Karpas-422 (cell line): ENCODE data around the gene CLASP1. TPM values are rescaled to one million over a fixed set of nuclear protein-coding genes. Genes with fewer than 3 reads are reported as not detected.

ENCODE experiments used
- DNase-seq: peaks from one replicate; pipeline ENCODE4 v3.0.0-alpha.2; 2015
- H2AFZ ChIP-seq: fragments of 200-600 bp; sonication (generic); 2 replicates; pipeline ENCODE4 v1.6.1; 2014; ENCODE audit warnings: antibody characterized with exemption, low read length, mixed read lengths
- H3K27ac ChIP-seq: fragments of 200-600 bp; sonication (generic); 2 replicates; pipeline ENCODE4 v1.5.1; 2014; ENCODE audit warnings: mild to moderate bottlenecking, low read length, moderate library complexity
- H3K27me3 ChIP-seq: fragments of 200-600 bp; sonication (generic); 2 replicates; pipeline ENCODE4 v1.6.1; 2014; ENCODE audit warnings: low read length, mixed read lengths
- H3K36me3 ChIP-seq: fragments of 200-600 bp; sonication (generic); 2 replicates; pipeline ENCODE4 v1.6.1; 2014; ENCODE audit warnings: low read length, mixed read lengths; ENCODE audit not compliant: insufficient read depth
- H3K4me1 ChIP-seq: fragments of 200-600 bp; sonication (generic); 2 replicates; pipeline ENCODE4 v1.6.1; 2014; ENCODE audit warnings: mild to moderate bottlenecking, low read length, mixed read lengths
- H3K4me2 ChIP-seq: fragments of 200-600 bp; sonication (generic); 2 replicates; pipeline ENCODE4 v1.6.1; 2014; ENCODE audit warnings: low read length, low read depth, mild to moderate bottlenecking; ENCODE audit not compliant: poor library complexity, severe bottlenecking
- H3K4me3 ChIP-seq: fragments of 200-600 bp; sonication (generic); 2 replicates; pipeline ENCODE4 v1.5.1; 2014; ENCODE audit warnings: mild to moderate bottlenecking, antibody characterized with exemption, low read length, mixed read lengths
- H3K79me2 ChIP-seq: fragments of 200-600 bp; sonication (generic); 2 replicates; pipeline ENCODE4 v1.6.1; 2014; ENCODE audit warnings: mild to moderate bottlenecking, low read length, mixed read lengths
- H3K9ac ChIP-seq: fragments of 200-600 bp; sonication (generic); 2 replicates; pipeline ENCODE4 v1.6.0; 2014; ENCODE audit warnings: low read length
- H3K9me2 ChIP-seq: fragments of 200-600 bp; sonication (generic), shearing (Covaris generic); replicated peaks from 2 replicates; pipeline ENCODE4 v1.6.0; 2014; ENCODE audit warnings: mild to moderate bottlenecking, low read length, moderate library complexity; ENCODE audit not compliant: insufficient read depth
- H3K9me3 ChIP-seq: fragments of 300-700, 200-600 bp; sonication (generic); 2 replicates; pipeline ENCODE4 v1.6.1; 2014; ENCODE audit warnings: low read length, mixed read lengths
- H4K20me1 ChIP-seq: fragments of 200-600 bp; sonication (generic); 2 replicates; pipeline ENCODE4 v1.6.1; 2014; ENCODE audit warnings: mild to moderate bottlenecking, antibody characterized with exemption, low read length, low read depth; ENCODE audit not compliant: insufficient read depth
- total RNA-seq: library from RNA; depleted of rRNA; stranded (reverse); fragments of >200 nt; shearing (Covaris generic); gene quantifications from 2 replicates; pipeline ENCODE4 v1.2.3, GENCODE V29; 2014; ENCODE audit warnings: low replicate concordance

CLASP1 gene
- total RNA-seq, 1 experiment from 2014 or later = 102 TPM

DNA sequence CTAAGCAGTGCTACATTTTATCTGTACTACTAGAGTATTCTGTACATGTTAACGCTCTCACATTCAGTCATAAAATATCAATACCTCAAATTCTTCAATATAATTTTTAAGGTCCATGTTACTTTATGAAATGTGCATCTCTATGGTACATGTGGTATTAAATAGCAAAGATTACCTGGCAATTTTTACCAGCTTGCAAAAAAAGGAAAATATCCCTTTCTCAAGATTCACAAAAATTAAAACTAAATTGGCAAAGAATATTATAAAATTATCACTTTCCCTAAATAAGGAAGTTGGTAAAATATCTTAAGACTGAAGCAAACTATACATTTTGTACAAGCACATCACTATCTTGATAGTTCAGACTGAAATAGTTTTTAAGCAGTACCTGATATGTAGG is 233.5 kb downstream of the CLASP1 start:
- Histone ChIP-seq H3K79me2 (peaks cover 33% of the 10 kb centered on the region), H2AFZ (no peak overlapping the region), H4K20me1 (no peaks in the 10 kb centered on the region), H3K9me2 (no peaks in the 10 kb centered on the region), H3K27me3 (no peaks in the 10 kb centered on the region), H3K4me2 (no peak overlapping the region), H3K4me3 (no peak overlapping the region), H3K27ac (no peak overlapping the region), H3K9ac (no peak overlapping the region), H3K36me3 (peaks cover 26% of the 10 kb centered on the region; the same call in 1 of the 2 replicates), H3K4me1 (no peaks in the 10 kb centered on the region), H3K9me3 (no peaks in the 10 kb centered on the region)
- DNase-seq = no peak

DNA sequence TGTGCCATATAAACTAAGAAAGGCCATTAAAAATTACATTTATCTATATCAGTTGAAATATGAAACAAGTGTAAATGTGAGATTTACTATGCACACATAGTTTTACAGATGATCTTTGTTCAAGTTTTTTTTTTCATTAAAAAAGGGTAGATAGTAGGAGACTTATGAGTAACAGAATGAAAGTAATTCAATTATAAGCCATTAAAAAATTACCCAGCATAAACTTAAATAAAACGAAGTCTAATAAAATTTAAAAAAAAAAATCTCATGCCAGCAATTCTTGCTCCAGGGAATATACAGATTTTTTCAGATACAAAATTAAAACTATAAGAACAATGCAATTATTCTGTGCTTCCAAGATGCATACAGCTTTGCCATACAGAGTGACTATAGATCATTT is 236.9 kb downstream of the CLASP1 start:
- Histone ChIP-seq H3K9me2 (no peaks in the 10 kb centered on the region), H3K36me3 (peaks cover 36% of the 10 kb centered on the region; the same call in 1 of the 2 replicates), H3K4me1 (no peaks in the 10 kb centered on the region), H3K9me3 (no peaks in the 10 kb centered on the region), H3K4me2 (no peak overlapping the region), H2AFZ (no peak overlapping the region), H3K79me2 (peaks cover 28% of the 10 kb centered on the region), H4K20me1 (no peaks in the 10 kb centered on the region), H3K9ac (no peak overlapping the region), H3K27me3 (no peaks in the 10 kb centered on the region), H3K4me3 (no peak overlapping the region), H3K27ac (no peak overlapping the region)
- DNase-seq = no peak

DNA sequence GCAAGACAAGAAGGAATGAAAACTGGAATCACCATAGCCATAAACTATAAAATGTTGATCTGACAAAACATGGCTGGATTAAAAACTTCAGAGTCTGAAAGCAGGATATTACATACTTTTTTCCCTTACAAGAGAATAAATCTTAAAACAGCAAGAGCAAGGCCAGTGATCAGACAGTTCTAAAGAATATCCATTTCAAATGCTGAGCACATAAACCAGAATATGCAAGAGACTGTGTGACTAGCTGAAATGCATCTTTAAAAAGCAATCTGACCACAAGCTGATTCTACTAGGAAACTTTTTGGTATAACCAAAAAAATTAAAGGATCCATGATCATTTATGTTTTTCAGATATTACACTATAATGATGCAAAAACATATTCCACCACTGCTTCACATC is 239.3 kb downstream of the CLASP1 start:
- no peaks in the 10 kb centered on the region for H3K27me3 ChIP-seq
- H3K27ac ChIP-seq = no peak overlapping the region
- no peak overlapping the region for H2AFZ ChIP-seq
- H3K4me2 ChIP-seq = no peak overlapping the region
- H3K36me3 ChIP-seq = peaks cover 37% of the 10 kb centered on the region; the same call in 1 of the 2 replicates
- H4K20me1 ChIP-seq = no peaks in the 10 kb centered on the region
- no peak overlapping the region for H3K4me3 ChIP-seq
- DNase-seq = no peak
- H3K79me2 ChIP-seq = peaks cover 11% of the 10 kb centered on the region
- H3K9me3 ChIP-seq = no peaks in the 10 kb centered on the region
- no peak overlapping the region for H3K9ac ChIP-seq
- no peaks in the 10 kb centered on the region for H3K9me2 ChIP-seq
- H3K4me1 ChIP-seq = no peaks in the 10 kb centered on the region

DNA sequence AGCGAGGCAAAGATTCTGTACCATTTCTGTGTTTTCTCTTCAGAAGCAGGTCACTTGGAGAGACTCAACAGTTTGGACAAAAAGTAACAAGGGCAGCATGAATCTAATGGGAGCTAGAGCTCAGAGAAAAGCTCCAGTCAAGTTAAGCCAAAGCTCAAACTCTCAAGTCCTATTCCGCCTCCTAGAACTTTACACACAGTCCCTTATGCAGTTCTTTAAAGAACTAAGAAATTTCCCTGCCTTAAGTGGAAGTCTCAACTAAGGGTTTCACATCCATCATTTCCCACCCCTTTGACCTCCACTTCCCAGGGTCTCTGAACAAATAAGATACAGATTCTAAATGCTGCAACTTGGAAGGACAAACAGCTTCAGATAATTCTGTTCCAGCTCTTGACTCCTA is 239.9 kb downstream of the CLASP1 start:
- Histone ChIP-seq H3K79me2 (peaks cover 10% of the 10 kb centered on the region; the same call in 1 of the 2 replicates), H3K27me3 (no peaks in the 10 kb centered on the region), H3K4me1 (no peaks in the 10 kb centered on the region), H4K20me1 (no peaks in the 10 kb centered on the region), H3K9me2 (no peaks in the 10 kb centered on the region), H2AFZ (no peak overlapping the region), H3K27ac (no peak overlapping the region), H3K4me3 (no peak overlapping the region), H3K9me3 (no peaks in the 10 kb centered on the region), H3K36me3 (peaks cover 41% of the 10 kb centered on the region; the same call in 1 of the 2 replicates), H3K9ac (no peak overlapping the region), H3K4me2 (no peak overlapping the region)
- no peak for DNase-seq

DNA sequence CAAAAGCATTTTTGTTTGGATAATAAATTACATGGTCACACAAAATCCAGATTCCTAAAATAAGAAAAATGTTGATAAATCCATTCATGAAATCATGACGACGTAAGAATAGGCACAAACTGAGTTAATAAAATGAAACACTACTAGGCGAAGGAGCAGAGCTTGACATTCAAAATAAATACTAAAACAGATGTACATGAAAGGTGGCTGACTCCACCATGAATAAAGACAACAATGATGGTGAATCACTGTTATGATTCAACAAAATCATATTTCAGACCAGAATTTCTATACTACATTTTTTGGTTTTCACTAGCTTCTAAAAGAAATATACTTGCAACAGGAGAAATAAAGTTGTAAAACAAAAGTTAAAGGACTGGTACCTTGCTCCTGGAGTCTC is 240.6 kb downstream of the CLASP1 start:
- Histone ChIP-seq H3K4me2 (no peak overlapping the region), H4K20me1 (no peaks in the 10 kb centered on the region), H3K27me3 (no peaks in the 10 kb centered on the region), H3K27ac (no peak overlapping the region), H3K79me2 (0 out of 2 replicates have a peak, but pooled peaks cover 3% of the 10 kb centered on the region), H3K9me3 (no peaks in the 10 kb centered on the region), H3K9ac (no peak overlapping the region), H3K4me1 (no peaks in the 10 kb centered on the region), H3K4me3 (no peak overlapping the region), H2AFZ (no peak overlapping the region), H3K36me3 (peaks cover 41% of the 10 kb centered on the region; the same call in 1 of the 2 replicates), H3K9me2 (no peaks in the 10 kb centered on the region)
- DNase-seq = no peak

DNA sequence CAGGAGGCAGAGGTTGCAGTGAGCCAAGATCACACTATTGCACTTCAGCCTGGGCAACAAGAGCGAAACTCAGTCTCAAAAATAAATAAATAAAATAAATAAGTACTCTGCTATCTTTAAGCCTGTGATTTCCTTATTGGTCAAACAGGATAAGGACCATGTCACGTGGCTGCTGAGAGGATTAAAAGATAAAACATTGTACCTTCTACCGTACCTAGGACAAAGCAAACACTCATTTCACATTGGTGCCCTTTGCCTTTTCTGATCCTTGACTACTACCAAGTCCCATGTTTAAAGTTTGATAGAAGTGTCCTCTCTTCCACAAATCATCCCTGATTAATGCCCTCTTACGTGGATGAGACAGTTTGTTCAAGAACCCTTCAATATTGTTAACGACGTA is 244.0 kb downstream of the CLASP1 start:
- Histone ChIP-seq H4K20me1 (no peaks in the 10 kb centered on the region), H3K9me2 (no peaks in the 10 kb centered on the region), H2AFZ (no peak overlapping the region), H3K4me1 (no peaks in the 10 kb centered on the region), H3K4me2 (no peak overlapping the region), H3K36me3 (peaks cover 67% of the 10 kb centered on the region), H3K9ac (no peak overlapping the region), H3K27me3 (no peaks in the 10 kb centered on the region), H3K27ac (no peak overlapping the region), H3K9me3 (no peaks in the 10 kb centered on the region), H3K79me2 (peaks cover 10% of the 10 kb centered on the region), H3K4me3 (no peak overlapping the region)
- DNase-seq = no peak

DNA sequence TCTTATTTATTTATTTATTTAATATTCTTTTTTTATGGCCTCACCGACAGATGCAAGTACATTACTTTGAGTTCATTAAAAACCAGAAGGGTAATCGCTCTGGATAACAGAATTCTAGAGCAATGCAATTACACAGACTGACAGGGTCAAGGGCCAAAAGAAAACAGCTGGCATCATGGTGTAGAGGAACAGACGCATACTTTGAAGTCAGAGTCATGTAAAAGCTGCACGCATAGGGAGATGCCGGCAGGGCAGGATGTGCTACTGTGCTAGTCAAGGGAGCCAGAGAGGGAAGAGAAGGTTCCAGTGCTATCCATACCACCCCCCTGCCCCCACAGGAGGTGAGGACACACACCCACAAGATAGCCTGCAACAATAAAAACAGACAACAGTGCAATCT is 249.1 kb downstream of the CLASP1 start:
- Histone ChIP-seq H2AFZ (no peak overlapping the region), H3K79me2 (peaks cover 17% of the 10 kb centered on the region), H3K9ac (no peak overlapping the region), H4K20me1 (no peaks in the 10 kb centered on the region), H3K4me3 (no peak overlapping the region), H3K4me2 (no peak overlapping the region), H3K36me3 (peaks cover 42% of the 10 kb centered on the region), H3K9me2 (no peaks in the 10 kb centered on the region), H3K4me1 (no peaks in the 10 kb centered on the region), H3K9me3 (no peaks in the 10 kb centered on the region), H3K27me3 (no peaks in the 10 kb centered on the region), H3K27ac (no peak overlapping the region)
- no peak for DNase-seq

DNA sequence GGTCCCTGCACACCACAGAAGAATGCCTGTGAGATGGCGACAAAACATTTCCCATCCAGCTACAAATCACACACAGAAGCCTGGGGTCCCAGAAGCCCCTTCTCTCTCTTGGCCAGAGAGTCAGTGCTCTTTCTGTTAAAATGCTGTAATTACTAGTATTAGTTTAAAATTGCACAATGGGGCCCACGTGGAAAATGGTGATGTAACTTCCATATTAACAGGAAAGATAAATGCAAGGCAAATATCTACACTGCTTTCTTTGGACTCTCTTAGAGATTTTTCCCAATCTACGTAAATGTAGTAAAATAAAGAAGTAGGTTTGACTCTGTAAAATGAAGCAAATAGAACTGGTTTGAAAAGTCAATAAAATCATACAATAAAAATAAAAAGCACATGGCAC is 250.4 kb downstream of the CLASP1 start:
- peaks cover 21% of the 10 kb centered on the region for H3K79me2 ChIP-seq
- no peaks in the 10 kb centered on the region for H3K9me3 ChIP-seq
- H2AFZ ChIP-seq = no peak overlapping the region
- peaks cover 48% of the 10 kb centered on the region for H3K36me3 ChIP-seq
- H4K20me1 ChIP-seq = no peaks in the 10 kb centered on the region
- no peak overlapping the region for H3K4me2 ChIP-seq
- DNase-seq = no peak
- H3K9ac ChIP-seq = no peak overlapping the region
- H3K27ac ChIP-seq = no peak overlapping the region
- no peaks in the 10 kb centered on the region for H3K27me3 ChIP-seq
- no peaks in the 10 kb centered on the region for H3K4me1 ChIP-seq
- no peak overlapping the region for H3K4me3 ChIP-seq
- H3K9me2 ChIP-seq = no peaks in the 10 kb centered on the region
